HepG2 (cell line): ENCODE data around the gene RELB. TPM values are rescaled to one million over a fixed set of nuclear protein-coding genes. Genes with fewer than 3 reads are reported as not detected.

Source experiments
- ATAC-seq: fragments of 200-7000 bp; cut with Tn5 transposase; 3 replicates; pipeline ENCODE4 v1.9.1; 2020; ENCODE audit warnings: mild to moderate bottlenecking, moderate library complexity
- BruUV-seq: library from RNA; stranded (reverse); fragments of 400-500 nt; replicated peaks from 2 replicates; lab custom pipeline; 2021; lab: Mats Ljungman, UMichigan
- CTCF ChIA-PET: fragments of 300-600 bp; formaldehyde crosslinking; extraction: SDS; loops from one replicate; lab custom pipeline; 2021; ENCODE audit warnings: low total read pairs, inconsistent platforms, low intra/inter-chr PET ratio; lab: Yijun Ruan, JAX
- POLR2A ChIA-PET: fragments of 350-600 bp; sonication (Branson Sonifier 250); formaldehyde crosslinking; loops from one replicate; lab custom pipeline; 2020; ENCODE audit warnings: antibody characterized with exemption, inconsistent platforms; lab: Yijun Ruan, JAX
- DNase-seq: peaks from one replicate; pipeline ENCODE4 v3.0.0-alpha.2; 2015; ENCODE audit warnings: low spot score
- FAIRE-seq: peaks from 3 replicates; lab custom pipeline; 2011; peaks lifted over from hg19 to GRCh38; lab: Jason Lieb, UNC
- H2AFZ ChIP-seq: one replicate; pipeline ENCODE4 v1.6.1; 2011; ENCODE audit warnings: low read length, inconsistent platforms
- H3K27ac ChIP-seq: fragments of 300-600 bp; 3 replicates; pipeline ENCODE4 v1.8.0; 2011; ENCODE audit warnings: mixed run types, mild to moderate bottlenecking, mixed read lengths, low read length, inconsistent platforms; ENCODE audit not compliant: insufficient read depth; ENCODE audit errors: extremely low read length
- H3K27me3 ChIP-seq, 2 experiments: fragments of 200-600 bp in 1 of 2; 2 replicates in 1 of 2; 3 replicates in 1 of 2; pipeline versions ENCODE4 v1.6.0 to v1.8.0; 2011; ENCODE audit warnings: low read length in 2 of 2, mild to moderate bottlenecking in 2 of 2, moderate library complexity in 2 of 2, inconsistent platforms in 1 of 2; ENCODE audit not compliant: insufficient read depth in 2 of 2, control insufficient read depth in 1 of 2
- H3K36me3 ChIP-seq, 2 experiments: fragments of 200-600 bp in 1 of 2; replicated peaks in 1 of 2; 2 replicates in 1 of 2; 3 replicates in 1 of 2; pipeline versions ENCODE4 v1.5.1 to v1.8.0; 2011; ENCODE audit warnings: low read length in 2 of 2, inconsistent platforms in 1 of 2; ENCODE audit not compliant: insufficient read depth in 2 of 2, control insufficient read depth in 1 of 2
- H3K4me1 ChIP-seq: 2 replicates; pipeline ENCODE4 v1.5.1; 2012; ENCODE audit warnings: low read length, inconsistent platforms; ENCODE audit not compliant: insufficient read depth
- H3K4me2 ChIP-seq: 2 replicates; pipeline ENCODE4 v1.6.0; 2011; ENCODE audit warnings: low read depth, low read length, inconsistent platforms
- H3K4me3 ChIP-seq, 3 experiments: fragments of 200-600 bp in 1 of 3; sonication (generic), shearing (Covaris generic) in 1 of 3; replicated peaks in 1 of 3; 2 replicates each; pipeline ENCODE4 v1.5.1; 2011 to 2016; ENCODE audit warnings: low read length in 3 of 3, inconsistent platforms in 2 of 3, low read depth in 2 of 3, mild to moderate bottlenecking in 2 of 3, control low read depth in 1 of 3, mixed read lengths in 1 of 3; ENCODE audit not compliant: insufficient read depth in 1 of 3
- H3K79me2 ChIP-seq: one replicate; pipeline ENCODE4 v1.6.1; 2011; ENCODE audit warnings: low read length, inconsistent platforms; ENCODE audit not compliant: insufficient read depth
- H3K9ac ChIP-seq: 2 replicates; pipeline ENCODE4 v1.6.0; 2011; ENCODE audit warnings: mild to moderate bottlenecking, low read depth, low read length, inconsistent platforms; ENCODE audit not compliant: insufficient read depth
- H3K9me3 ChIP-seq: 2 replicates; pipeline ENCODE4 v1.5.1; 2012; ENCODE audit warnings: mild to moderate bottlenecking, low read length
- H4K20me1 ChIP-seq: 2 replicates; pipeline ENCODE4 v1.6.0; 2011; ENCODE audit warnings: inconsistent platforms, mild to moderate bottlenecking, low read length, moderate library complexity; ENCODE audit not compliant: insufficient read depth
- ETS1 ChIP-seq: sonication (generic); formaldehyde crosslinking; IDR thresholded peaks from 2 replicates; pipeline ENCODE4 v1.4.0; 2020; ENCODE audit warnings: missing genetic modification reagents
- ETV6 ChIP-seq: sonication (generic); formaldehyde crosslinking; conservative IDR thresholded peaks from 2 replicates; pipeline ENCODE4 v1.4.0; 2020; ENCODE audit warnings: missing genetic modification reagents
- GABPA ChIP-seq, 2 experiments: IDR thresholded peaks; 2 replicates each; pipeline ENCODE4 v1.6.1; 2011 to 2016; ENCODE audit warnings: low read depth in 2 of 2, low read length in 1 of 2, missing biosample characterization in 1 of 2, missing genetic modification characterization in 1 of 2
- GRHL1 ChIP-seq: sonication (generic); formaldehyde crosslinking; conservative IDR thresholded peaks from 2 replicates; pipeline ENCODE4 v1.8.0; 2022; ENCODE audit warnings: missing genetic modification reagents
- HOXA9 ChIP-seq: sonication (generic); formaldehyde crosslinking; IDR thresholded peaks from 2 replicates; pipeline ENCODE4 v1.8.1; 2022; ENCODE audit warnings: missing genetic modification reagents, mild to moderate bottlenecking, moderate library complexity, borderline replicate concordance
- MAFG ChIP-seq: sonication (generic); formaldehyde crosslinking; IDR thresholded peaks from 2 replicates; pipeline ENCODE4 v1.5.1; 2020; ENCODE audit warnings: mild to moderate bottlenecking, missing genetic modification reagents
- MED1 ChIP-seq: sonication (generic); formaldehyde crosslinking; IDR thresholded peaks from 2 replicates; pipeline ENCODE4 v1.4.0; 2020; ENCODE audit warnings: missing genetic modification reagents
- NR0B2 ChIP-seq: sonication (generic); formaldehyde crosslinking; IDR thresholded peaks from 2 replicates; pipeline ENCODE4 v1.4.0; 2020; ENCODE audit warnings: mild to moderate bottlenecking, missing genetic modification reagents
- PHF5A ChIP-seq: IDR thresholded peaks from one replicate; pipeline ENCODE4 v1.6.1; 2018; ENCODE audit warnings: low read depth, missing genetic modification reagents; ENCODE audit not compliant: unreplicated experiment
- TFE3 ChIP-seq: IDR thresholded peaks from 2 replicates; pipeline ENCODE4 v1.6.1; 2016
- ZBTB8A ChIP-seq: sonication (generic); formaldehyde crosslinking; IDR thresholded peaks from 2 replicates; pipeline ENCODE4 v1.4.0; 2020; ENCODE audit warnings: mild to moderate bottlenecking, low read depth, missing genetic modification reagents, borderline replicate concordance
- ZNF121 ChIP-seq: sonication (generic); formaldehyde crosslinking; IDR thresholded peaks from 2 replicates; pipeline ENCODE4 v1.5.0; 2020; ENCODE audit warnings: mild to moderate bottlenecking, missing genetic modification reagents
- ZNF597 ChIP-seq: sonication (generic); formaldehyde crosslinking; IDR thresholded peaks from 2 replicates; pipeline ENCODE4 v1.5.0; 2020; ENCODE audit warnings: missing genetic modification reagents
- ZNF713 ChIP-seq: sonication (generic); formaldehyde crosslinking; IDR thresholded peaks from 2 replicates; pipeline ENCODE4 v1.4.0; 2020; ENCODE audit warnings: mild to moderate bottlenecking, missing genetic modification reagents
- ZNF75D ChIP-seq: sonication (generic); formaldehyde crosslinking; IDR thresholded peaks from 2 replicates; pipeline ENCODE4 v1.8.1; 2023; ENCODE audit warnings: missing genetic modification reagents, mild to moderate bottlenecking, borderline replicate concordance
- ZSCAN22 ChIP-seq: sonication (generic); formaldehyde crosslinking; IDR thresholded peaks from 2 replicates; pipeline ENCODE4 v1.4.0; 2020; ENCODE audit warnings: mild to moderate bottlenecking, missing genetic modification reagents
- WGBS: methylation state at CpG from one replicate; pipeline ENCODE4 v1.1.6; 2017; ENCODE audit warnings: low lambda C conversion rate; 5-methylcytosine and 5-hydroxymethylcytosine counted together
- in situ Hi-C: cut with HindIII; loops from 2 replicates; pipeline ENCODE4 v1.10.0; 2017; ENCODE audit warnings: low pct_unique_long_range_greater_than_20kb; ENCODE audit not compliant: extremely low pct_ligation_motif_present
- intact Hi-C: fragments of 100-400 bp; cut with micrococcal nuclease; formaldehyde crosslinking; loops from one replicate; pipeline ENCODE4 v1.10.0; 2022; ENCODE audit not compliant: unreplicated experiment
- polyA plus RNA-seq, 8 experiments: library from polyadenylated mRNA; depleted of rRNA in 3 of 8; stranded (reverse) in 7 of 8; unstranded in 1 of 8; fragments of >200 nt; fragmentation: Illumina TruSeq in 4 of 8; extraction: Trizol in 4 of 8; gene quantifications; 2 replicates each; pipeline versions ENCODE4 v1.2.1 to v1.2.3, GENCODE V29; 2011 to 2016; ENCODE audit warnings: low read depth in 4 of 8, missing spikeins in 1 of 8, mixed read lengths in 1 of 8; ENCODE audit not compliant: insufficient read depth in 1 of 8
- total RNA-seq, 5 experiments: library from RNA; depleted of rRNA; stranded (reverse); fragments of >200 nt; fragmentation: Illumina TruSeq; extraction: Trizol; gene quantifications; 2 replicates each; pipeline ENCODE4 v1.2.3, GENCODE V29; 2016; ENCODE audit warnings: low read depth in 1 of 5

RELB gene
- total and polyA plus RNA-seq, 2 of the 13 experiments (the other 11 are each of a cell fraction or from before 2014, with no cell fraction given), result 1.9 to 3.5 TPM

GRCh38 chr19:45009625-45010255 is 8.5 kb downstream of the RELB start:
- ATAC-seq (no peak), FAIRE-seq (no peak)
- H4K20me1 ChIP-seq, result no peaks in the 10 kb centered on the region
- H3K9me3 ChIP-seq, result no peaks in the 10 kb centered on the region
- no TSS peak for BruUV-seq
- H3K79me2 ChIP-seq, result no peaks in the 10 kb centered on the region
- no peaks in the 10 kb centered on the region for H3K27me3 ChIP-seq
- no peak for TF ChIP-seq ZNF75D
- no peak for TF ChIP-seq ZNF121 (CRISPR knock-in tag)
- no peak for TF ChIP-seq GRHL1
- no peak for TF ChIP-seq ETS1 (CRISPR knock-in tag)
- no peak for TF ChIP-seq HOXA9
- TF ChIP-seq ZSCAN22 (CRISPR knock-in tag), result no peak
- TF ChIP-seq PHF5A (CRISPR knock-in tag), result no peak
- TF ChIP-seq GABPA (IDR thresholded peaks at IDR 0.05; ENCODE audit: low read depth, low read length), result no peak
- no peak for TF ChIP-seq GABPA (CRISPR knock-in tag; IDR thresholded peaks at IDR 0.05; ENCODE audit: low read depth)
- no peak for TF ChIP-seq NR0B2 (CRISPR knock-in tag)
- TF ChIP-seq MAFG (CRISPR knock-in tag), result no peak
- no peak for TF ChIP-seq ZNF713 (CRISPR knock-in tag)
- no peak for TF ChIP-seq TFE3 (CRISPR knock-in tag)
- no peak for TF ChIP-seq ETV6
- TF ChIP-seq ZNF597, result no peak
- TF ChIP-seq MED1 (CRISPR knock-in tag), result no peak
- TF ChIP-seq ZBTB8A (CRISPR knock-in tag), result no peak
- TF ChIP-seq, all 625 proteins: peak for 0
- POLR2A ChIA-PET, result no interaction called here
- Histone ChIP-seq H3K36me3 (no peaks in the 10 kb centered on the region; a peak in 1 of 5 replicates), H2AFZ (no peak overlapping the region), H3K27ac (no peak overlapping the region), H3K4me3 (no peak overlapping the region), H3K9ac (no peak overlapping the region), H3K4me2 (no peak overlapping the region), H3K4me1 (peaks cover 9% of the 10 kb centered on the region; the same call in 1 of the 2 replicates)
- in situ Hi-C loops (loop anchor here (10.0 kb wide), 1 partner anchor 115 kb away; no protein-coding TSS in a partner anchor), intact Hi-C loops (no loop called here)
- WGBS, result 92% methylated on average over 7 of the region's 9 CpGs
- CTCF ChIA-PET, result no interaction called here
- DNase-seq, result no peak
